B cell (primary cell): ENCODE results near the gene PFKP.

Experiments used
- CTCF ChIP-seq: fragments of 200-600 bp; IDR thresholded peaks from one replicate; pipeline ENCODE4 v1.8.0; 2022; ENCODE audit warnings: antibody characterized with exemption, mild to moderate bottlenecking
- EZH2 ChIP-seq: IDR thresholded peaks from 2 replicates; pipeline ENCODE4 v1.6.1; 2012; ENCODE audit warnings: borderline replicate concordance, low read depth, mild to moderate bottlenecking, moderate library complexity, low read length; ENCODE audit not compliant: insufficient read depth, poor library complexity, severe bottlenecking

GRCh38 chr10:3082290-3082689 is 14.9 kb downstream of the PFKP start:
- TF ChIP-seq CTCF (no peak), EZH2 (no peak)
